Endothelial cell of umbilical vein (primary cell): ENCODE results near the gene ZMYM4. TPM values are rescaled to one million over a fixed set of nuclear protein-coding genes. Genes with fewer than 3 reads are reported as not detected.

Experiments used
- BruUV-seq: library from RNA; stranded (reverse); fragments of 400-500 nt; replicated peaks from 2 replicates; lab custom pipeline; 2021; lab: Mats Ljungman, UMichigan
- CTCF ChIA-PET: fragments of 300-600, 350-600 bp; sonication (Branson Sonifier 250); formaldehyde crosslinking; loops from one replicate; lab custom pipeline; 2021; ENCODE audit warnings: antibody characterized with exemption, inconsistent platforms; lab: Charles Lee
- POLR2A ChIA-PET: fragments of 300-600, 350-600 bp; sonication (Branson Sonifier 250); formaldehyde crosslinking; loops from one replicate; lab custom pipeline; 2021; ENCODE audit warnings: antibody characterized with exemption, inconsistent platforms; lab: Charles Lee
- DNase-seq: peaks from one replicate; pipeline ENCODE4 v3.0.0-alpha.2; 2011; ENCODE audit warnings: low read depth, low spot score
- FAIRE-seq: peaks from 2 replicates; lab custom pipeline; 2011; peaks lifted over from hg19 to GRCh38; lab: Jason Lieb, UNC
- H2AFZ ChIP-seq: 2 replicates; pipeline ENCODE4 v1.6.0; 2012; ENCODE audit warnings: low read depth, low read length, control low read depth, inconsistent platforms
- H3K27ac ChIP-seq: 2 replicates; pipeline ENCODE4 v1.5.1; 2011; ENCODE audit warnings: low read depth, mild to moderate bottlenecking, control low read depth, low read length, moderate library complexity; ENCODE audit not compliant: insufficient read depth
- H3K27me3 ChIP-seq, 2 experiments: 2 replicates each; pipeline versions ENCODE4 v1.6.0 to v1.6.1; 2011; ENCODE audit warnings: low read length in 2 of 2, mixed read lengths in 1 of 2; ENCODE audit not compliant: control insufficient read depth in 2 of 2, insufficient read depth in 2 of 2
- H3K36me3 ChIP-seq, 2 experiments: 2 replicates in 1 of 2; 3 replicates in 1 of 2; pipeline ENCODE4 v1.5.1; 2011; ENCODE audit warnings: low read length in 2 of 2, mild to moderate bottlenecking in 1 of 2, moderate library complexity in 1 of 2; ENCODE audit not compliant: control insufficient read depth in 2 of 2, insufficient read depth in 2 of 2; ENCODE audit errors: extremely low read depth in 1 of 2
- H3K4me1 ChIP-seq: 3 replicates; pipeline ENCODE4 v1.5.1; 2011; ENCODE audit warnings: mild to moderate bottlenecking, low read length; ENCODE audit not compliant: control insufficient read depth, insufficient read depth; ENCODE audit errors: extremely low read depth
- H3K4me2 ChIP-seq: 2 replicates; pipeline ENCODE4 v1.6.1; 2011; ENCODE audit warnings: low read length, control low read depth, mixed read lengths; ENCODE audit not compliant: insufficient read depth
- H3K4me3 ChIP-seq, 3 experiments: fragments of 200-600 bp in 1 of 3; sonication (generic), shearing (Covaris generic) in 1 of 3; replicated peaks in 1 of 3; 2 replicates each; pipeline ENCODE4 v1.5.1; 2011 to 2016; ENCODE audit warnings: control low read depth in 3 of 3, low read length in 3 of 3, mild to moderate bottlenecking in 2 of 3, inconsistent platforms in 1 of 3, low read depth in 1 of 3, moderate library complexity in 1 of 3; ENCODE audit not compliant: insufficient read depth in 1 of 3
- H3K79me2 ChIP-seq: 2 replicates; pipeline ENCODE4 v1.6.0; 2012; ENCODE audit warnings: low read length, inconsistent platforms; ENCODE audit not compliant: control insufficient read depth, insufficient read depth
- H3K9ac ChIP-seq: replicated peaks from 2 replicates; pipeline ENCODE3; 2011; ENCODE audit warnings: low read length, control low read depth; ENCODE audit not compliant: insufficient read depth; ENCODE audit errors: extremely low read depth
- H3K9me1 ChIP-seq: replicated peaks from 3 replicates; pipeline ENCODE4 v1.6.0; 2011; ENCODE audit warnings: mild to moderate bottlenecking, low read length; ENCODE audit not compliant: control insufficient read depth, insufficient read depth; ENCODE audit errors: extremely low read depth
- H3K9me3 ChIP-seq: replicated peaks from 2 replicates; pipeline ENCODE4 v1.5.1; 2012; ENCODE audit warnings: low read length, inconsistent platforms; ENCODE audit not compliant: control insufficient read depth, insufficient read depth
- H4K20me1 ChIP-seq: replicated peaks from 2 replicates; pipeline ENCODE3; 2011; ENCODE audit warnings: mild to moderate bottlenecking, low read length; ENCODE audit not compliant: control insufficient read depth, insufficient read depth; ENCODE audit errors: extremely low read depth
- EZH2 ChIP-seq: IDR thresholded peaks from 2 replicates; pipeline ENCODE4 v1.6.1; 2012; ENCODE audit warnings: borderline replicate concordance, low read depth, mild to moderate bottlenecking, moderate library complexity, low read length, inconsistent platforms; ENCODE audit not compliant: severe bottlenecking
- FOS ChIP-seq: IDR thresholded peaks from 2 replicates; pipeline ENCODE4 v1.6.1; 2011; ENCODE audit warnings: mild to moderate bottlenecking, low read length, moderate library complexity, borderline replicate concordance; ENCODE audit not compliant: insufficient read depth
- JUN ChIP-seq: IDR thresholded peaks from 2 replicates; pipeline ENCODE4 v1.6.1; 2011; ENCODE audit warnings: borderline replicate concordance, low read depth; ENCODE audit not compliant: insufficient read length, insufficient read depth
- MYC ChIP-seq: IDR thresholded peaks from one replicate; pipeline ENCODE4 v1.6.1; 2011; ENCODE audit warnings: mild to moderate bottlenecking, low read depth, low read length
- POLR2A ChIP-seq: IDR thresholded peaks from 2 replicates; pipeline ENCODE4 v1.6.1; 2012; ENCODE audit warnings: low read depth, mild to moderate bottlenecking, control low read depth, low read length
- POLR2AphosphoS5 ChIP-seq: IDR thresholded peaks from 2 replicates; pipeline ENCODE4 v1.6.1; 2012; ENCODE audit warnings: low read depth, mild to moderate bottlenecking, control low read depth, low read length, moderate library complexity; ENCODE audit not compliant: insufficient read depth
- dilution Hi-C: fragments of 300-500 bp; cut with MboI; formaldehyde crosslinking; loops from one replicate; pipeline ENCODE4 v1.15.0; 2019; ENCODE audit warnings: low sequenced_read_pairs; ENCODE audit not compliant: extremely low pct_ligation_motif_present
- intact Hi-C: fragments of 100-400 bp; cut with micrococcal nuclease; formaldehyde crosslinking; loops from one replicate; pipeline ENCODE4 v1.10.0; 2022
- polyA plus RNA-seq, 4 experiments: library from polyadenylated mRNA; depleted of rRNA in 3 of 4; stranded (reverse) in 3 of 4; unstranded in 1 of 4; fragments of >200 nt; gene quantifications; 2 replicates each; pipeline versions ENCODE4 v1.2.1 to v1.2.3, GENCODE V29; 2011 to 2012; ENCODE audit warnings: missing spikeins in 1 of 4
- total RNA-seq: library from RNA; stranded (reverse); gene quantifications from 2 replicates; pipeline ENCODE4 v1.2.3, GENCODE V29; 2021
- TF ChIP-seq, protein P1 (sequence below), 2 donors: IDR thresholded peaks; 1 replicate in 1 of 2; 2 replicates in 1 of 2; pipeline ENCODE4 v1.5.1; 2011; ENCODE audit warnings: low read length in 2 of 2, mild to moderate bottlenecking in 2 of 2, moderate library complexity in 2 of 2, control low read depth in 1 of 2, inconsistent platforms in 1 of 2, low read depth in 1 of 2; ENCODE audit not compliant: insufficient read depth in 1 of 2; ENCODE audit errors: extremely low read depth in 1 of 2

ZMYM4 gene
- total and polyA plus RNA-seq, 2 donors (not counting 3 experiments of a cell fraction or from before 2014, with no cell fraction given): 15.3 to 65.0 TPM

DNA sequence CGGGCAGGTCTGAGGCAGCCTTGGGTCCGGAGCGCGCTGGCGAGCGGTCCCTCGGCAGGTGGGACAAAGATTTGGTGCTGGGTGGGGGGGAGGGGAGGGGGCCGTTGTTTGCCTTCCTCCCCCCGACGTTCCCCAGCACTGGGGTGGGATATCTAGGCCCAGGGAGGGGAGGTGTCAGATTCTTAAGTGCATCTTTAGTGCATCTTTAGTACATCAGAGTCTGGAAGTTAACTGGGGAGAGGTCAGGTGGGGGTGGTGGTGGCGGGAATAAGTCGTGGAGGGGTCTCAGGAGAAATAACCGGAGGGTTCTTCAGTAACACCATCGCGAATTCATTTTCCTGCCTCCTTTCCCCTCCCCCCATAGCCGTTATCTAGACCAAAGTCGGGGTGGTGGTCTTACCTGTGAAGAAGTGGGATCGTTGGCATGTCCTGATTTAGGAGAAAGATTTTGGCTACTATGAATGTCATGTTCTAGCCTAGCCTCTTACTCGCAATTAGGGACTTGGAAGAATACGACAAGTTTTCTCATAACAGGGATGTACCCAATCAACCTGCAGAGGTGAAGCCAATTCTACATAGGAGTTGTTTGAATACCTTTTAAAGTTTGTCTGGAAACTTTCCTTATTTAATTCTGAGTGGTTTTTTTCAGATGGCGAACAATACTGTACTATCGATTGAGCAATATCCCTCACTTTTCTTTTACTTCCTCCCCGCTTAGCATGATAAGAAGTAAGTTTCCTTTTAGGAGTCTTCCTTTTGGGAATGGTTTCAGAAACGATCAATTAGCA is 886 bp downstream of the ZMYM4 start:
- intact Hi-C loops (loop anchor here (1.0 to 2.0 kb wide), 3 partner anchors 18 to 77 kb away; partner anchors contain the start of gene SFPQ), dilution Hi-C loops (no loop called here)
- Histone ChIP-seq H3K4me2 (peak overlapping the region; percentile 95), H3K9me1 (no peaks in the 10 kb centered on the region), H3K9ac (peak overlapping the region; percentile 83), H4K20me1 (peaks cover 1% of the 10 kb centered on the region), H3K36me3 (no peaks in the 10 kb centered on the region), H3K9me3 (no peaks in the 10 kb centered on the region), H3K4me1 (peaks cover 5% of the 10 kb centered on the region), H3K4me3 (peak overlapping the region; percentile 61 to 99 (median 84)), H2AFZ (peak overlapping the region; percentile 64), H3K79me2 (peaks cover 54% of the 10 kb centered on the region), H3K27me3 (peaks cover 0 to 2% of the 10 kb centered on the region in 2 experiments), H3K27ac (peak overlapping the region; percentile 2)
- BruUV-seq: TSS peak; percentile 48
- DNase-seq: peak; percentile 39
- POLR2A ChIA-PET: no interaction called here
- TF ChIP-seq, protein P1, sequence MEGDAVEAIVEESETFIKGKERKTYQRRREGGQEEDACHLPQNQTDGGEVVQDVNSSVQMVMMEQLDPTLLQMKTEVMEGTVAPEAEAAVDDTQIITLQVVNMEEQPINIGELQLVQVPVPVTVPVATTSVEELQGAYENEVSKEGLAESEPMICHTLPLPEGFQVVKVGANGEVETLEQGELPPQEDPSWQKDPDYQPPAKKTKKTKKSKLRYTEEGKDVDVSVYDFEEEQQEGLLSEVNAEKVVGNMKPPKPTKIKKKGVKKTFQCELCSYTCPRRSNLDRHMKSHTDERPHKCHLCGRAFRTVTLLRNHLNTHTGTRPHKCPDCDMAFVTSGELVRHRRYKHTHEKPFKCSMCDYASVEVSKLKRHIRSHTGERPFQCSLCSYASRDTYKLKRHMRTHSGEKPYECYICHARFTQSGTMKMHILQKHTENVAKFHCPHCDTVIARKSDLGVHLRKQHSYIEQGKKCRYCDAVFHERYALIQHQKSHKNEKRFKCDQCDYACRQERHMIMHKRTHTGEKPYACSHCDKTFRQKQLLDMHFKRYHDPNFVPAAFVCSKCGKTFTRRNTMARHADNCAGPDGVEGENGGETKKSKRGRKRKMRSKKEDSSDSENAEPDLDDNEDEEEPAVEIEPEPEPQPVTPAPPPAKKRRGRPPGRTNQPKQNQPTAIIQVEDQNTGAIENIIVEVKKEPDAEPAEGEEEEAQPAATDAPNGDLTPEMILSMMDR (IDR thresholded peaks at IDR 0.05; ENCODE audit: extremely low read depth in 1 of 2, insufficient read depth in 1 of 2, low read depth in 1 of 2, low read length in 2 of 2): no peak
- TF ChIP-seq EZH2 (no peak), JUN (no peak), FOS (no peak), POLR2AphosphoS5 (no peak), POLR2A (no peak), MYC (no peak)
- CTCF ChIA-PET: no interaction called here
- peak; percentile 44 for FAIRE-seq
